ENCODE measurements around the gene GALNT10.

Gene GALNT10

DNA sequence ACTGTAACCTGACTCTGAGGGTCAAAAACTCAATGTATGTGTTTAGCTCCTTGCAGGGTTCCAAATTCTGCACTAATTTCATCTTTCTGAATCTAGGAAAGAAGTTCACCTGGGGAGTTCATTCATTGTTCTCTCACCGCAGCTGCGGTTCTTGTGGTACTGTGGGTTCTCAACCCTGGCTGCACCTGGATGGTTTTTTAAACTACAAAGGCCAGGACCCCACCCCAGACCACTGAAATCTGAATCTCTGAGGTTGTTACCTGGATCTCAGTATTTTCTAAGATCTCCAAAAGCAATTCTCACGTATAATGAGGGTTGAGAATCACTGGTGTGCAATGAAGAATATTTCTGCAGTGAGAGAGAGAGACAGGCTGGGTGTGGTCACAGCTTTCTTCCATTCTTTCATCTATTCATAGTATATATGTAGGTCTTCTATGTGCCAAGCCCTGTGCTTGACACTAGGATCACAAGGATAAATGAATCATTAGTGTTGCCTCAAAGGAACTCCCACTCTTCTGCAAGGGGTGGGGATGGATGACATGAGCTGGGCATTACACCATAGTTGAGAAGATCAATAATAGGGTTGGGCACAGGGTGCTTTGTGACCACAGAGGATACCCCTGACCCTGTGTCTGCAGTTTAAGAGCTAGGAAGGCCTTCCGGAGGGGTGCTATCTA lies 109.8 kb downstream of the GALNT10 start:
- Histone ChIP-seq H3K4me1 (ENCODE audit: control insufficient read depth, insufficient read depth, low read length) (peaks cover 44% of the 10 kb centered on the region), H3K9me3 (ENCODE audit: control insufficient read depth, low read length) (no peaks in the 10 kb centered on the region), H3K27me3 (ENCODE audit: control insufficient read depth, insufficient read depth, low read length) (no peaks in the 10 kb centered on the region), H3K36me3 (ENCODE audit: control insufficient read depth, insufficient read depth, low read length) (no peaks in the 10 kb centered on the region), H3K9ac (ENCODE audit: low read length) (no peak overlapping the region), H3K4me3 (ENCODE audit: low read length) (no peak overlapping the region)

DNA sequence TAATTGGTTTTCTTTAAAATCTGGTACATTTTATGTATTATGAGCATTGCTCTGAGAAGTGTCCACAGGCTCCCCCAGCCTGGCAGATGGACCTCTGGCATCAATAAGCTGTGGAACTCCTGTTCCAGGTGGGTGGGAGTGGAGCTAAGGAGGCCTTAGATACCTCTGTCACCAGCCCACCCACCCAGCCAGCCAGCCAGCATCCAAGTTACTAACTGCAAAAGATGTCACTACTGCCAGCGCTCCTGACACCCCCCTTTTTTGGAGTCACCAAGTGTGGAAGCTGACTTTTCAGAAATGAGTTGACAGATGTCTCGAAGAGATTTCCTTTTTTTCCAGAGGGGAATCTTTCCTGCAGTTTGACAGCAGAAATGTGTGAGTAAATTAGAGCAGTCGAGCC lies 111.2 kb downstream of the GALNT10 start:
- Histone ChIP-seq H3K36me3 (ENCODE audit: control insufficient read depth, insufficient read depth, low read length) (no peaks in the 10 kb centered on the region), H3K9me3 (ENCODE audit: control insufficient read depth, low read length) (no peaks in the 10 kb centered on the region), H3K27me3 (ENCODE audit: control insufficient read depth, insufficient read depth, low read length) (no peaks in the 10 kb centered on the region), H3K9ac (ENCODE audit: low read length) (no peak overlapping the region), H3K4me1 (ENCODE audit: control insufficient read depth, insufficient read depth, low read length) (peaks cover 30% of the 10 kb centered on the region), H3K4me3 (ENCODE audit: low read length) (no peak overlapping the region)

DNA sequence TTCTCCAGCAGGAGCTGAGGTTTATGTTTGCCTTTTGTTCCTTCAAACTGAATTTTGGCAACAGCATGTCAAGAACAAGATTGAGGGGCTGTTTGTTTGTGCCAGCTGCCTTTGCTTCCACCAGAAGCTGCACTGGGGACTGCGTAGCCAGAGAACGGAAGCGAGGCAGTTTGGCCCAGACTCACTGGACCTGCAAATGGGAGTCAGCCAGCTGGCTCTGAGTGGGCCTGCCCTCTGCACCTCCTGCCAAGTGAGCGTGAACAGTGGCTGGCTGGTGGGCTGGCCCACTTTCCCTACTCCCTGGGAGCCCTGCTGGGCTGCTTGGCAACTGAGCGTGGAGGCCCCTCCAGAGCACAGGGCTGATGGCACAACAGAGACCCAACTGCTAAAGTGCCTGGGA lies 111.6 kb downstream of the GALNT10 start:
- peaks cover 27% of the 10 kb centered on the region for H3K4me1 ChIP-seq (ENCODE audit: control insufficient read depth, insufficient read depth, low read length)
- no peaks in the 10 kb centered on the region for H3K9me3 ChIP-seq (ENCODE audit: control insufficient read depth, low read length)
- H3K36me3 ChIP-seq (ENCODE audit: control insufficient read depth, insufficient read depth, low read length): no peaks in the 10 kb centered on the region
- no peak overlapping the region for H3K4me3 ChIP-seq (ENCODE audit: low read length)
- H3K9ac ChIP-seq (ENCODE audit: low read length): no peak overlapping the region
- no peaks in the 10 kb centered on the region for H3K27me3 ChIP-seq (ENCODE audit: control insufficient read depth, insufficient read depth, low read length)

DNA sequence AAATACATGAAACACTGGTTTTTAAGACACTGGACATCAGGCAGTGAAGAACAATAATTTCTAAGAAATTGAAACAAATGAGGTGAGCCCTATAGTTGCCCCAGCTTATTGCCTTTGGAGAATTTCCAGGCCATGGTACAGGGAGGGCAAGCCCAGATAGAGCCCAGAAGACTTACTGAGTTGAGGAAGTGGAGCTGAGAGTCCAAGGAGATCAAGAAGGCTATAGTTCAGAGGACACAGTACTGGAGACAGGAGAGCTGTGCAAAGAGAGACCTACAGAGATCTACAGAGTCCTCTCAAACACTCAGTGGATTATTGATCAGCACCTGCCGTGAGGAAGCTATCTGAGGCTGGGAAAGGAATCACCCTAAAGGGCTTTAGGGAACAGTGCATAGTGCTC lies 112.6 kb downstream of the GALNT10 start:
- Histone ChIP-seq H3K9me3 (ENCODE audit: control insufficient read depth, low read length) (no peaks in the 10 kb centered on the region), H3K4me1 (ENCODE audit: control insufficient read depth, insufficient read depth, low read length) (peaks cover 17% of the 10 kb centered on the region), H3K36me3 (ENCODE audit: control insufficient read depth, insufficient read depth, low read length) (no peaks in the 10 kb centered on the region), H3K4me3 (ENCODE audit: low read length) (no peak overlapping the region), H3K9ac (ENCODE audit: low read length) (no peak overlapping the region), H3K27me3 (ENCODE audit: control insufficient read depth, insufficient read depth, low read length) (no peaks in the 10 kb centered on the region)

DNA sequence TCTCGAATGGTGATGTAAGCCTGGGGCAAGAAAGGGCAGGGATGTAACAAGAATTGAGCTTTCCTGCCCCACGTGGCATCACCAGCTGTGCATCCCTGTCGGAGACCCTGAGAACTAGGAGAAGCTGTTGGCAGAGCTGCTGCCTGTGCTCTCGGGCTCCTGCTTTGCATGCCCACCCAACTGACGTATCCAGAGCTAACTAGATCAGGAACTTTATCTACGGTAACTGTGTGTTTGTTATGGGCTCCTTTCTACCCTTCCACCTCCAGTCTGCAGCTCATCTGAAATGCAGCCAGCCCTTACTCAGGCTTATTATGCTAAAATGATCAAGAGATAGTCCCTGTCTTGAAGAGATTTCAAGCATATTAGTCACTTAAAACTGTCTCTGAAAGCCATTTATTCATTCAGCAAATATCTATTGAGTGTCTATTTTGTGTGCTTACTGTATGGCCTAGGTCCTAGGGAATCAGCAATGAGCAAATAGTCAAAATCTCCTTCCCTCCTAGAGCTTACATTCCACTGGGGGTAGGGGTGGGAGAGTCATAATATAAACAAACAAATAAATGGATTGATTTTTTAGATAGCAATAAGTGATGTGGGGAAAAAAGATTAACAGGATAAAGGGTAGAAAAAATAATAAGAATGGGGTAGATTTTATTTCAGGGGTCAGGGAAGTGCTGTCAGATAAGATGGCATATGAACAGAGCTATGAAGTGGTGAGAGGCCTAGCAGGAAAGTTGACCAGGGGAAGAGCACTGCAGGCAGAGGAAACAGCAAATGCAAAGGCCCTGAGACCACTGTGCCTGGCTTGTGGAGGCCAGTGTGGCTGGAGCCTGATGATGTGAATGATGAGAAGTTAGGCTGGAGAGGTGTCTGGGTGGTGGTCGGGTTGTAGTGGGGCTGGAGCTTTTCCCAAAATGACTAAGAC lies 118.2 kb downstream of the GALNT10 start:
- H3K4me3 ChIP-seq (ENCODE audit: low read length): no peak overlapping the region
- peaks cover 8% of the 10 kb centered on the region for H3K4me1 ChIP-seq (ENCODE audit: control insufficient read depth, insufficient read depth, low read length)
- no peak overlapping the region for H3K9ac ChIP-seq (ENCODE audit: low read length)
- no peaks in the 10 kb centered on the region for H3K27me3 ChIP-seq (ENCODE audit: control insufficient read depth, insufficient read depth, low read length)
- H3K9me3 ChIP-seq (ENCODE audit: control insufficient read depth, low read length): no peaks in the 10 kb centered on the region
- H3K36me3 ChIP-seq (ENCODE audit: control insufficient read depth, insufficient read depth, low read length): no peaks in the 10 kb centered on the region

DNA sequence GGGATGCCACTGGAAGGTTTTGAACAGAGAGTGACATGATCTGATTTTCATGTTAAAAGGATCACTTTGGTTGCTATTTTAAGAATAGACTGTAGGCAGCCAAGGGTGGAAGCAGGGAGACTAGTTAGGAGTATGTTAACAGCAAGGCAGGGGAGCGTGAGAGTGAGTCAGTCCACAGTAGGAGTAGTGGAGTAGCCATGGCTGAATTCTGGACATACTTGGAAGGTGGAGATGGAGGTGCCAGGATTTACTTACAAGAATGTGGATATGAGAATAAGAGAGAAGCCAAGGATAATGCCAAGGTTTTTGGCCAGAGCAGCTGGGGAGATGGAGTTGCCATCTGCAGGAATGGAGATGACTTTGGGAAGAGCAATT lies 118.8 kb downstream of the GALNT10 start:
- no peak overlapping the region for H3K9ac ChIP-seq (ENCODE audit: low read length)
- H3K27me3 ChIP-seq (ENCODE audit: control insufficient read depth, insufficient read depth, low read length): no peaks in the 10 kb centered on the region
- no peak overlapping the region for H3K4me3 ChIP-seq (ENCODE audit: low read length)
- no peaks in the 10 kb centered on the region for H3K9me3 ChIP-seq (ENCODE audit: control insufficient read depth, low read length)
- H3K36me3 ChIP-seq (ENCODE audit: control insufficient read depth, insufficient read depth, low read length): no peaks in the 10 kb centered on the region
- peaks cover 8% of the 10 kb centered on the region for H3K4me1 ChIP-seq (ENCODE audit: control insufficient read depth, insufficient read depth, low read length)

DNA sequence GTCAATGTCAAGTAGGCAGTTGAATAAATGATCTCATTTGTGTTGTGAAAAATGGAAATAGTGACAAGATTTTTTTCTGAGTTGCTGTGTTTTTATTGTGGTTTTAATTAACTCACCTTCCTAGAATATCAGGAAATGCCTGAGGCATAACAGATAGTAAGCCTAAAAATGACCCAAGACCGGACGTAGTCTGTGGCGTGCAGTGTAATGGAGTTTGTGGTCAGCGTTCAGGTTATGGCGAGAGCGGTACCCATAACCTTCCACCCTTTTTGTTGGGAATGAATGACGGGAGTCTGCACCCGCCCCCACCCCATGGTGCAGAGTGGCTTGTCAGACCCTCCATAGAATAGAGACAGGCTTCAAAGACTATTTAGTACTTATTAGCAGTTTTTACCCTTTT lies 119.3 kb downstream of the GALNT10 start:
- no peaks in the 10 kb centered on the region for H3K9me3 ChIP-seq (ENCODE audit: control insufficient read depth, low read length)

DNA sequence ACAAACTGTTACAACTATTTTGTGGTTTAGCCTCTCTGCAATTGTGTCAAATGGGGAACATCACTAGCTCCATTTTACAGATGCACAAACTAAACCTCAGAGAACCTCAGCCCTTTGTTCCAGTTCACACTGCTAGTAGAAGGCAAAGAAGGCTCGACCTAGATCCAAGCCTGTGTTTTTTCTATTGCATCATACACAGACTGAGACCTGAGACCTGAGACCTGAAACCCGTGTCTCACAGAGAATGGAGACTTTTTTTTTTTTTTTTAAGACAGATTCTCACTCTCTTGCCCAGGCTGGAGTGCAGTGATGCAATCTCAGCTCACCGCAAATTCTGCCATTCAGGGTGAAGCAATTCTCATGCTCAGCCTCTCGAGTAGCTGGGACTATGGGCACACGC lies 120.8 kb downstream of the GALNT10 start:
- no peak overlapping the region for H3K9ac ChIP-seq (ENCODE audit: low read length)
- no peaks in the 10 kb centered on the region for H3K27me3 ChIP-seq (ENCODE audit: control insufficient read depth, insufficient read depth, low read length)
- peaks cover 8% of the 10 kb centered on the region for H3K4me1 ChIP-seq (ENCODE audit: control insufficient read depth, insufficient read depth, low read length)
- no peaks in the 10 kb centered on the region for H3K36me3 ChIP-seq (ENCODE audit: control insufficient read depth, insufficient read depth, low read length)
- H3K4me3 ChIP-seq (ENCODE audit: low read length): no peak overlapping the region
- H3K9me3 ChIP-seq (ENCODE audit: control insufficient read depth, low read length): no peaks in the 10 kb centered on the region

More for the DNA sequence above, 119.3 kb downstream of the GALNT10 start:
- H3K9ac ChIP-seq (ENCODE audit: low read length): no peak overlapping the region
- peaks cover 8% of the 10 kb centered on the region for H3K4me1 ChIP-seq (ENCODE audit: control insufficient read depth, insufficient read depth, low read length)
- H3K27me3 ChIP-seq (ENCODE audit: control insufficient read depth, insufficient read depth, low read length): no peaks in the 10 kb centered on the region
- no peaks in the 10 kb centered on the region for H3K36me3 ChIP-seq (ENCODE audit: control insufficient read depth, insufficient read depth, low read length)
- no peak overlapping the region for H3K4me3 ChIP-seq (ENCODE audit: low read length)

DNA sequence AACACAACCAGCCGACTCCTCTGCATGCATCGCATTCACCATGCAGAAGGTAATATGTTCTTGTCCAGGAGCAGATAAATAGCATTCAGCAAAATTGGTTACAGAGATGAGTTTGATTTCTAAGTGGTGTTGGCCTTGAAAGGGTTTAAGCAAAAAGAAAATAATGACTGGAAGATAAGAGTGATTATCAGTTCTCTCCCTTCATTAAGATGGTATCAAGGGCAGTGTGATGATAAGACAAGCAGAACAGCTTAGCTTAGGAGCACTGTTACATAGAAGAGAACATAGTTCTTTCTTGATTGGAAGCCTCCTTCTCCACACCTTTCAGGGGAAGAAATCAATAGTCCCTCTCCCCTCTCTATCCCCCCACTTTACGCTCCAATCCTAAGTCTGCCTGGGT lies 121.5 kb downstream of the GALNT10 start:
- no peak overlapping the region for H3K9ac ChIP-seq (ENCODE audit: low read length)
- H3K9me3 ChIP-seq (ENCODE audit: control insufficient read depth, low read length): no peaks in the 10 kb centered on the region
- no peaks in the 10 kb centered on the region for H3K36me3 ChIP-seq (ENCODE audit: control insufficient read depth, insufficient read depth, low read length)
- no peaks in the 10 kb centered on the region for H3K27me3 ChIP-seq (ENCODE audit: control insufficient read depth, insufficient read depth, low read length)
- H3K4me3 ChIP-seq (ENCODE audit: low read length): no peak overlapping the region
- H3K4me1 ChIP-seq (ENCODE audit: control insufficient read depth, insufficient read depth, low read length): peaks cover 8% of the 10 kb centered on the region

DNA sequence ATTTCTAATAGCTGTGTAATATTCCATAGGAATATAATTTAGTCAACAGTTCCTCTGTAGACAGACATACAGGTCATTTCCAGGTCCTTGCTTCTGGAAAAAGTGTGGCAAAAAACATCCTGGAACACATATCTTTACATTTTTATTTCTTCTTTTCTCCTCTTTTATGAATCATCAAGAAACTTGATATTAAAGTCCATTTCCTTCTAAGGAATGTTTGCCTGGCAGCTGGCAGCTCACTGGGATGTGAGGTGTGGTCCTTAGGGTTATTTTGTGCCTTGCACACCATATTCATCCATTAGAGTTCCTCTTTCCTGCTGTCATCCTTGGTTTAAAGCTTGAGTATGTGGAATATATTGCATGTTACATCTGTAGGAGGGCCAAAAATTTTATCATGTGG lies 122.0 kb downstream of the GALNT10 start:
- H3K9me3 ChIP-seq (ENCODE audit: control insufficient read depth, low read length): no peaks in the 10 kb centered on the region
- peaks cover 8% of the 10 kb centered on the region for H3K4me1 ChIP-seq (ENCODE audit: control insufficient read depth, insufficient read depth, low read length)
- no peak overlapping the region for H3K4me3 ChIP-seq (ENCODE audit: low read length)
- no peaks in the 10 kb centered on the region for H3K36me3 ChIP-seq (ENCODE audit: control insufficient read depth, insufficient read depth, low read length)
- H3K27me3 ChIP-seq (ENCODE audit: control insufficient read depth, insufficient read depth, low read length): no peaks in the 10 kb centered on the region
- H3K9ac ChIP-seq (ENCODE audit: low read length): no peak overlapping the region

DNA sequence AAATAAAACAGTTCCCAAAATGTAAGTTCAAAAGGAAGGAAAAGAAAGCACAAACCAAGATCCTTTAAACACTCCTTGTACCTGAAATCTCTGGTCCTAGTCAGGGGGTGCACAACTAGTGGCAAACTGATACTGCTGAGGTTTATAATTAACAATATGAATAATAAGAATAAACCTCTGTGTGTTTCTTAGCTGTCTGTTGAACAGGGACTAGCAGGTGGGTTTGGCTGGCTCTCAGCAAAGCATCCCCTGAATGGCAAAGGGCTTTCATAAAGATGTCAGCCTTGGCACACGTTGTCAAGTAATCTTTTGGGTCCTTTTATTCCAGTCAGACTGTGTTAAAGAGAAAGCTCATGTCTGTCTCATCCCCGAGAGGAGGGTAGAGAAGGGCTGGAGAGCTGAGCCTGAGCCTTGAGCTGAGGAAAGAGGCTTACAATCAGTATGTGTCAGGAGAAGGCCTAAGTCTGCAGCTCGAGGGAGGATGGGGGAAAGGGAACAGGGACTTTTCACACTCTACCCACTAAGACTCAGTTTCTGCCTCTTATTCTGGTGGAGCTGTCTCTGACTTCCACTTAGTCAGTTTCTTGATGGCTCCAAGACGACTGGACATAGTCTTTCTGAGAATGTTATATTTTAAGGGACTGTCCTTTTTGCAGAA lies 123.0 kb downstream of the GALNT10 start:
- H3K9me3 ChIP-seq (ENCODE audit: control insufficient read depth, low read length): no peaks in the 10 kb centered on the region
- no peak overlapping the region for H3K4me3 ChIP-seq (ENCODE audit: low read length)
- H3K36me3 ChIP-seq (ENCODE audit: control insufficient read depth, insufficient read depth, low read length): no peaks in the 10 kb centered on the region
- H3K4me1 ChIP-seq (ENCODE audit: control insufficient read depth, insufficient read depth, low read length): peaks cover 8% of the 10 kb centered on the region
- H3K9ac ChIP-seq (ENCODE audit: low read length): no peak overlapping the region
- H3K27me3 ChIP-seq (ENCODE audit: control insufficient read depth, insufficient read depth, low read length): no peaks in the 10 kb centered on the region

DNA sequence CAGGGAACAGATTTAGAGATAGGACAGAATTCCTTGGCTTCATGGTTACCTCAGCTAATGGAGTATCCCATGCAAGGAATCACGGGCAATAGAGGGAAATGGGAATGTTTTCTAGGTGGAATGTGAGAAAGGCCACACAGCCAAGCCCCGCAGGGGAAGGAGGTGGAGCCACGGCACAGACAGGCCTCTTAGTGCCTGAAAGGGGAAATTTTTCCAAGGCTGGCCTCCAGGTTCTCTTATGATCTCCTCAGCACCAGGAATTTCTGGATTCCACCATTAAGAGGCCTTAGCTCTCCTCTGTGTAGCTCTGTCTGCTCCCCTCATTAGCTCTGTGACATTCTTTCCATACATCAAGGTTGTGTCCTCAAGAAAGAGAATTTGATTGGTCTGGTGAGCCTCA lies 124.7 kb downstream of the GALNT10 start:
- Histone ChIP-seq H3K9ac (ENCODE audit: low read length) (no peak overlapping the region), H3K9me3 (ENCODE audit: control insufficient read depth, low read length) (no peaks in the 10 kb centered on the region), H3K36me3 (ENCODE audit: control insufficient read depth, insufficient read depth, low read length) (no peaks in the 10 kb centered on the region), H3K4me3 (ENCODE audit: low read length) (no peak overlapping the region), H3K4me1 (ENCODE audit: control insufficient read depth, insufficient read depth, low read length) (peaks cover 8% of the 10 kb centered on the region), H3K27me3 (ENCODE audit: control insufficient read depth, insufficient read depth, low read length) (no peaks in the 10 kb centered on the region)

Data from mucosa of stomach (tissue), 1 donor.